GM19035 (cell line): ENCODE results near the gene TEX14.
"Not testable (repeated sequence)": the region's sequence is repeated elsewhere in the genome, so short reads cannot be mapped to it uniquely, and the experiment has no call there.

Experiments
- ATAC-seq: cut with Tn5 transposase; IDR thresholded peaks from one replicate; pipeline ENCODE4 v1.9.1; 2021; ENCODE audit not compliant: unreplicated experiment

Gene TEX14

DNA sequence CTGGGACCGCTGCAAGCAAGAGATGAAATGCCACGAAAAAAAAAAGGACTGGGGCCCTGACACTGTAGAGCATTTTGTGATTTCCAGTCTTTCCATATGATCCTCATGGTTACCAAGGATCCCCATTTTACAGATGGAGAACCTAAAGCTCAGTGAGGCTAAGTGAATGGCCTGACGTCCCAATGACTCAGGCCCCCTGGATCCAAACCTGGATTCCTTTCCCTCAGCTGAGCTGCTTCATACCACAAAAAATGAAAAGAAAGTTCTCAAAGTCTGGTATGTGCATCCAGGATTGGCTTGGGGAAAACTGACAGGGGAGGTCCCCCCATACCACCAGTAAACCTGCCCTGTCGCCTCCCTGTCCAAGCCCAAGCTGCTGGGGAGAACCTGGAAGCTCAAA lies 80.5 kb downstream of the TEX14 start:
- no peak for ATAC-seq

DNA sequence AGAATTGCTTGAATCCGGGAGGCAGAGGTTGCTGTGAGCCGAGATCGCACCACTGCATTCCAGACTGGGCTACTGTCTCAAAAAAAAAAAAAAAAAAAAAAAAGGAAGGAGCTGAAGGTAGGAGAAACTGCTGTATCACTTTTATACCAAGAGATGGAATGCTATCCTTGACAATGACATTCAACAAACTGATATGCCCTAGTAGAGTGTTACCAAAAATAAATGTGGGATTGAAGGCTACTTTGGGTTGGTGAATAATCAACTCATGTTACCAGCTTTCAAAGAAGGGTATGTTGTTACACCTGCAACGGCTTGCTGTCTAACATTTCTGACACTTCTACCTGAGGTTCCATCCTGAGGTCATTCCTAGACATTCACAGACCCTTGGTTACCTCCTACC lies 84.9 kb downstream of the TEX14 start:
- ATAC-seq: no peak

DNA sequence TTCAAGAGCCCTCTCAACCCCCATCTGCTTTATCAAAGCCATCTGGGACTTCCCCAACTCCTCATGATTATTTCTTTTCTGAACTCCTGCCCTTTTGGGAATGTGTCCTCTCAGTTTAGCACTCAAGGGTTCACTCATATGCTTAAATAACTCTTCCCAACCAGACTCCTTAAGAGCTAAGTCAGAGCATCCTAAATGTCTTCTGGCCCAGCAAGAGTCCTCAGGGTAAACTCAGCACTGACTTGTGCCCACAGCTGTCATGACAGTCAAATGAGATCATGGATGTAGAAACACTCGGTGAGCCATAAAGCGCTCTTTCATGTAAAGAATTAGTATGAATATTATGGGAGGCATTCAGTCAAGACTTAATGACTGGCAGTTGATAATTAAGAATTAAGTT lies 85.9 kb downstream of the TEX14 start:
- ATAC-seq: no peak

DNA sequence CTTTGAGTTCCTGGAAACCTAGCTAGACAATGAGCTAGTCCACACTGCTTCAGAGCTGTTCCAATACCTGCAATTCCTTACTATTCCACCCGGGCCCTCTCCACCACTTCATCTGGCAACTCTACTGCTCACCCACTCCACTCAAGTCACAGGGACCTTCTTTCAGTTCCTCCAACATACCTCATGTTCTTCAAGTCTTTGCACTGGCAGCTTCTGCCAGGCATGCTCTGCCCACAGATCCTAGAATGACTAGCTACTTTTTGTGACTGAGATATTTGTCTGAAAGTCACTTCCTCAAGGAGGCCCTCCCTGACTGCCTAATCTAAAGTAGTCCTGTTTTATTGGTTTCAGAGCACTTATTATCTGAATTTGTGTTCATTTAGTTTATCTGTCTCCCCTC lies 86.4 kb downstream of the TEX14 start:
- ATAC-seq: no peak

DNA sequence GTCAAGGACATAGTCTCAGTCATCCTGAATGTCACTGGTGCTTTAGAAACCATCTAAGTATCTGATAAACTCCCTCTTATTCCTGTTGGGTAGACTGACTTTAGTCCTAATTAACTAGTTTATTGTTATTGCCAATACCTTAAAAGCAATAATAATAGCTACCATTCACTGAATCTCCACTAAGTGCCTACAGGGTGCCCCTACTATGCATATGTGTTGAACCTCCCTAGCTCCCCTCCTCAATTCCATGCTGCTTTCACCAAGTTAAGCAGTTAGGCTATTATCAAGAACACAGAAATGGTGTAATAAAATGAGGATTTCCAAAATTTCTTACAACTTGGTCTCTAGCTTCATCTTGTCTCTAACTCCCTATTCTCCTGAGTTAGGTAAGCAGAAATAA lies 89.9 kb downstream of the TEX14 start:
- no peak for ATAC-seq

DNA sequence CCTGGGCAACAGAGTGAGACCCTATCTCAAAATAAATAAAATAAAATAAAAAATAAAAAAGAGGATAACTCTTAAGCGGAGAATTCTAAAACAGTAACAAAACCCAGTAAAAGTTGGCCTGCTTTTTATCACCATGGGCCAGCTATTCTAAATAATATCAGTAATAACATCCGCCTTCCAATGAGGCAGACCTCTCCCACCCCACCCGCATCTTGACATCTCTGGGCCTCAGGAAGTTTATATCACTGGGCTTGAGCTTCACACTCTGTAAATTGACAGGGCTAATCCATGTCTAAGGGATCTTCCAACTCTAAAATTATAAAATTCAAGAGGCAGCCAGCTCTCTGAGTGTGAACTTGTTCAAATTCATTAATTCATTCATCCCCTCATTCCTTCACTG lies 94.5 kb downstream of the TEX14 start:
- ATAC-seq: no peak

DNA sequence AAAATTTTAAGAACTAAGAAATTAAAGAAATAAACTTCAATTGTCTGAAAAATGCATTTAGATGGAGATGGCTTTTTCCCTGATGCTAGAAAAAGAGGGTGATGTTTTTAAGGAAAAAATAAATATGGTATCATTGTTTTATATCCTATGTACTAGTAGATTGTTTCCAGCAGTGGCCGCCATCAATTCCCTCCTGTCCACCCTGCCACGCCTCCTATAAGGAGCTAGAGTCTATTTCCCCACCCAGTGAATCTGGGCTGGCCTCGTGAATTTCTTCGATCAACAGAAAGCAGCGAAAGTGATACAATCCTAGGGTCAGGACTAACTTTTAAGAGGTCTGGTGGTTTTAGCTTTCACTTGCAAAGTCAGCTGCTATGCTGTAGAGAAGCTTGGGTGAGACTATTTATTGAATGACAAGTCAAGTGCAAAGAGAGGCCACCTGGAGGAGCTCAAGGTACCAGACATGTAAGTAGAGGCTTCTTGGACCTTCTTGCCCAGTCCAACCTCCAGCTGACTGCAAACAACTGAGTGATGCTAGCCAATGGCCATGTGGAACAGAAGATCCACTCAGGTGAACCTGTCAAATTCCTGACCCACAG lies 96.6 kb downstream of the TEX14 start:
- ATAC-seq: no peak

DNA sequence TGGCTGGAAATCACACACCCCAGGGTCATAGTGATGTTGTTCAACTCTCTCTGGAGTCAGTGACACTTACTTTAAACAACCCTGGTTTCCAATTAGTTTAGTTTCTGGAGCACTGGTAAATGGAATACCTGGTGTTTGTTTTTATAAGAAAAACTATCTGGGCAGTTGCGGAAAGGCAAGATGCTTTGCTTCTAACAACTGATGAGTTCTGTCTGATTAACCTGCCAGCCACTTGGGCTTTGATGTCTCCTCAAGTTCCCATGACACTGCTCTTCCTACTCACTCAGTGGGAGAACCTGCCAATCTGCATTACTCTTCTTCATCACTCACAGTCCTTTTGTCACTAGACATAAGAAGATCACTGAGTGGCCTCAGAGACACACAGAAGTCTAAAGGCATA lies 98.7 kb downstream of the TEX14 start:
- no peak for ATAC-seq

DNA sequence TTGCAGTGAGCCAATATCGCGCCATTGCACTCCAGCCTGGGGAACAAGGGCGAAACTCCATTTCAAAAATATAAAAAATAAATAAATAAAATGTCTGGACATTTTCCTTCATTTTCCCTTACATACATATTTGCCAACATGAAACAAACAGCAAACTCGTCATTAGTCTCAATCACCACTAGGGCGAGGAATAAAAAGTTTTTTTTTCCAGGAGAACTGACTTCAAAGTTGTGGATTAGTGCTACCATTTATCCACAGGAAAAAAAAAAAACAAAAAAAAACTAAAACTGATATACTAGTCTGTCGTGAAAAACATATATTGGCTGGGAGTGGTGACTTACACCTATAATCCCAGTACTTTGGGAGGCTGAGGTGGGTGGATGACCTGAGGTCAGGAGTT lies 100.4 kb downstream of the TEX14 start:
- no peak for ATAC-seq

DNA sequence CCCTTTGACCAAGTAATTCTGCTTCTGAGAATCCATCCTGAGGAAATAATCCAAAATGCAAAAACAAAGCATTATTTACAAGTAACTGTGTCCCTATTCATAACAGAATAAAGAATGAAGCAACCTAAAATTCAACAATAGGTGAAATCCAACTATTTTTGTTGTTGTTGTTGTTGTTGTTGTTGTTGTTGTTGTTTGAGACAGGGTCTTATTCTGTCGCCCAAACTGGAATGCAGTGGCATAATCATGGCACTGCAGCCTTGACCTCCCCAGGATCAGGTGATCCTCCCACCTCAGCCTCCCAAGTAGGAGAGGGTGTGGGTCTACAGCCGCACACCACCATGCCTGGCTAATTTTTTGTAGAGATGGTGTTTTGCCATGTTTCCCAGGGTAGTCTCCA lies 101.5 kb downstream of the TEX14 start:
- ATAC-seq: no peak

DNA sequence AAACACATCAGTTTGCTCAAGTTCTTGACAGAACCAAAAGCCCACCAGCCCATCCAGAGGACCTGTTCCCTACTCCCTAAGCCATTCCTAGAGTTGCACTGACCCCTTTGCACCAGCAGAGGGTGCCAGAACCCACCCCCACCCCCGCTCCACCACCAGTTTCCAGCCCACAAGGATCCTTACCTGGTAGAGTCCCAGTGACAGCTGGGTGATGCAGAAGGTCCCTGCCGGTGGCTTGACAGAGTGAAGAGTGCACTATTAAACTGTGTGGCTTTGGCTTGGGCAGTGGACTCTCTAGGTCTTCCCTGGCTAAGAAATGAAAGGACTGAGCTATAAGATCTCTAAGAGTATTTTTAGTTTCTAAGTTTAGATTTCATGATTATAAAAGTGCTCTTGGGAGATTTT lies 104.1 kb downstream of the TEX14 start:
- ATAC-seq: no peak

DNA sequence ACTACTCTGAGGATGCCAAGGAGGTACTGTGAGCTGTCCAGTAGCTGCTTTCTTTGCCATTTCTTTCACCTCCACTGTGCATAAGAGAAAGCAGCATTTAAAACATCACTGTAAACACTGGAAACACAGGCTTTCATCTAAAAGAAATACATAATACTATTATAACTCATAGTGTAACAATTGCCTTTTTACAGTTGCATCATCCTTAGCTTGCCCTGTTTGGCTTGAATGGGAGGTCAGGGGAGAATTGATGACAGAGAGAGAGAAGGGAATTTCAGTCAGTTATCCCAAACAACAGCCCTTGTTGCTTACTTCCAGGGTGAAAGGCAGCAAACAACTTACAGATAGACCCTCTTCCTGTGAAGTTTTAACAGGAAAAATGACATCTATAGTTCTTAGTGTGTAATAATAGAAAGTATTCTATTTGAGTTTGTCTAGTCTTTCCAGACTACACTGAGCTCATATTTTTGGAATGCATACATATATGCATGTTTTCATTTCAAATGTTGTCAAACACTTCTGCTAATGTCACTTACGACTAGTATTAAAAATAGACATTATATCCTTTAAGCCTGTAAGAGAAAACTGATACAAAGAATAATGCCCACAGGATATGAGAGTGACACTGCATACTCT lies 105.7 kb downstream of the TEX14 start:
- ATAC-seq: no peak

DNA sequence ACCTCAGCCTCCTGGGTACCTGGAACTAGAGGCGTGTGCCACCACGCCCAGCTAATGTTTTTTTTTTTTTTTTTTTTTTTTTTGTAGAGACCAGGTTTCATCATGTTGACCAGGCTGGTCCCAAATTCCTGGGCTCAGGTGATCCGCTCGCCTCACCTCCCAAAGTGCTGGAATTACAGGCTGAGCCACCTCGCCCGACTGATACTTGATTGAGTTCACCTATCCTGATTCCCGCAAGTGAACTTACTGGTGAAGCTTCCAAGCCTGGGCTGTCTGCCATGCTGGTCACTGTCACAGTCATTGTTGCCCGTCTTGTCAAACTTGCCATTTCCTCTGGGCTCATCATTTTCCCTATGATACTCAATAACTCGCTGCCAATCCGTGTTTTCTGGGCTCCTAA lies 106.3 kb downstream of the TEX14 start:
- ATAC-seq: no peak

DNA sequence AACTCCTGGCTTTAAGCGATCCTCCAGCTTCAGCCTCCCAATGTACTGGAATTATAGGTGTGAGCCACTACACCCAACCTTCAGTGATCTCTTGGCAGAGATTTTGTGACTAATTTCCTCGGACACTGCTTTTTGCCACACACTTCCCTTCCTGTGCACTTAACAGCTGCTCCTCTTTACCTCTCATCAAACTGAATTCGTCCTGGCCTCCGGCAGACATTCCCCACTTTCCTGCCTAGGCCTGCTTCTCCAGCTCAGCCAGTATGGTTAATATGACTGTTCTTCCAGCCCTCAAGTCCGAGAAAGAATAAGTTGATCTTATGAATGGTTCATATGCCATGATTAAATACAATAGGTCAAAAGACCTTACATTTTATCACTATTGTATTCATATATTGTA lies 108.4 kb downstream of the TEX14 start:
- no peak for ATAC-seq

DNA sequence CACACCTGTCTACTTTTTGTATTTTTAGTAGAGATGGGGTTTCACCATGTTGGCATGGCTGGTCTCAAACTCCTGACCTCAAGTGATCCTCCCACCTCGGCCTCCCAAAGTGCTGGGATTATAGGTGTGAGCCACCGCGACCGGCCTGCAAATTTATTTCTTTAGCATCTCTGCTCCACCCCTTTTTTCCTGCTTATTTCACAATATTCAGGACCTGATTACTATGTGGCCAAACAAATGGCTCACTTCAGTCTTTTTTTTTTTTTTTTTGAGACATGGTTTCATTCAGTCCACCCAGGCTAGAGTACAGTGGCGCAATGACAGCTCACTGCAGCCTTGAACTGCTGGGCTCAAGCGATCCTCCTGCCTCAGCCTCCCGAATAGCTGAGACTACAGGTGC lies 109.1 kb downstream of the TEX14 start:
- ATAC-seq: not testable (repeated sequence)

DNA sequence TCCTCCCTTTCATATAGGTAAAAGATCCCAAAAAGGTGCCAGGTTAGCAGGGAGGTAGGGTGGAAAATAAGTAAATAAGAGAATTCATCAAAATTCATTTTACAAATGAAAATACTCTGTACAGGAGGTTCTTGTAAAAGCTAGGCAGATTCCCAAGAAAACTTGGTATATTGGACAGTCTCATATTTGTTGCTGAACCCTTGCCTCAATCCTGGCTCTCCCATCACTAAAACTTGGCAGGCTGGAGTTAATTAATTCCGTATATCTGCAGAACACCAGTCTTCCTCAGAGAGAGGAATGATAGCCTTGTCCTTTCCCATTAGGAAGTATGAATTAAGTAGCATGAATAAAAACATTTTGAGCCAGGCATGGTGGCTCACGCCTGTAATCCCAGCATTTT lies 111.2 kb downstream of the TEX14 start:
- no peak for ATAC-seq

DNA sequence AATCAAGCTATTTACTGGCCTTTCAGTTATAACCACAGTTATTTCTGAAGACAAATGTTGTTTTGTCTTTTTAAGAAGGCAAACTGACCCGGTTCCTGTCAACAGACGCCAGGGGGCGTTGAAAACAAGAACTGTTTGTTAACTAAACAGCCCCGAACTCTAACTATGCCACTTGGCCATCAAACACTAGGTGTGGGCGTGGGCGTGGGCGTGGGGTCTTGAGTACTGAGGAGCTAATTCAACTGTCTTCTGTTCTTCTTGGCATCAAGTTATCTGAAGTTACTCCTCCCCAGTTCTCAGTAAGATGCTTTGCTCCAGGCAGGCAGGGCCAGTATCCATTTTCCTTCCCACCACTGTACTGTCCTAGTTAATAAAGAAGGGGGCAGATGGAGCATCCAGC lies 114.1 kb downstream of the TEX14 start:
- ATAC-seq: no peak

DNA sequence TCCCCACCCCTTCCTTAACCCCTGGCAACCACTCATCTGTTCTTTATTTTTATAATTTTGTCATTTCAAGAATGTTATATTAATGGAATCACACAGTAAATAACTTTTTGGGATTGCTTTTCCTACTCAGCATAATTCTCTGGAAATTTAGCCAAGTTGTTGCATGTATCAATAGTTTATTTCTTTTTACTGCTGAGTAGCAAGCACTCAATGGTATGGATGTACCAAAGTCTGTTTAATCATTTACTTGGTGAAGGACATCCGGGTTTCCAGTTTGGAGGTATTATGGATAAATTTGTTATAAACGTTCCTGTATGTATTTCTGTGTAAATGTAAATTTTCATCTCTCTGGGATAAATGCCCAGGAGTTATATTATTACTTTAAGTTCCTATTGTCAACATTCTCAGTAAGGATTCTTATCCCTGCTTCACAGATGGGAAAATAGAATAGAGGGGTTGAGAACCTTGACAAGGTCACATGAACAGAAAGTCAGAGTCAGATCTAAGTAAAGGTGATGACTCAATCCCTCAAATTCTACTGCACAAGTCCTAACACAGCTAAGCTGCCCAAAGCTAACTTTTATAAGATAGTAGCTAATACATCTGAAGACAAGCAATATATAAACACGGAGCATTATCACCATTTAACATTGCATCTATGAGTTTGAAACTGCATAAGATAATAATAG lies 115.0 kb downstream of the TEX14 start:
- ATAC-seq: no peak

DNA sequence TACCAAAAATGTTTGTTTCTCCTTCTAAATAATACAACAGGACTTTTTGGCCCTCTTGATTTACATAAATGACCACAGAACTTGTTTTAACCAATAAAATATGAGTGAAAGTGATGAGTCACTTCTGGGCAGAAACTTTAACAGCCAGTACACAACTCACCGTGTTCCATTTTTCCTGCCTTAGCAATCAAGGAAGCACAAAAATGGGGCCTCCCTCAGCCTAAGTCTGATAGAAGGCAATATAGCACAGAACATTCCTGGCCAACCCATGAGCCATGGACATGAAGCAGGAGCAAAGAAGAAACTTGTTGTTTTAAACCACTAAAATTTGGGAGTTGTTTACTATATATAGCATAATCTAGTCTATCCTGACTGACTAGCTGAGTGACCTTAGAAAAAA lies 116.3 kb downstream of the TEX14 start:
- no peak for ATAC-seq

DNA sequence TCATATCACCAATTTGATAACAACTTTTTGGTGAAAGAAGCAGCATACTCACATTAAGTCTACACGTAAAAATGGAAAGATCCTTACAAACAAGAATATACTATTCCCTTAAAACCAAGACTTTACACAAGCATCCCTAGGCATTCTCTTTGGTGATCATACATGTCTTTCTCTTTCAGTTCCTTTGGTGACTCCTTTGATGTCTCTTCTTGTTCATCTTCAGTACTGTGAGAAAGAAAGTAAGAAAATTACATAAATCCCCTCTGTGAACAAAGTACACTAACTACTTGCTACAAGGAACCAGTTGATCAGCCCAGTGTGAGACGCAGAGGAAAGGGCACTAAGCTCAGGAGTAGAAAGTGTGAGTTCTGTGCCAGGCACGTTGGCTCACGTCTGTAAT lies 117.8 kb downstream of the TEX14 start:
- no peak for ATAC-seq

DNA sequence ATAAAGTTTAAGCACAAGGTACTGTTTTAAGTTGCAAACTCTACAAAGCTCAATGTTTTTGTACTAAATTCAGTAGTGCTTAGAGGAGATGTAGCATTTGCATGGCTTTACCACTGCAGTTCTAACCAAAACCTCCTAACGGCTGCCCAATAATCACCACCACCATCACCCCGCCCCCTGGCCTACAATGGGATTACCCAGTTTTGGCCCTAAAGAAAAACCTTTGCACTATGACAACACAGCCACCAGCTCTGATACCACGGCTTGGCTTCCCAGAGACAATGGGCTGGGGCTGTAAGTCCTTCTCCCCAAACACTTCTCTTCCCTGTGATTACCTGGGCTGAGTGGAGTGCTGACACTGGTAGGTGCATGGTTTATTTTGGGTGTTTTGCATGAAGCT lies 119.0 kb downstream of the TEX14 start:
- ATAC-seq: no peak

DNA sequence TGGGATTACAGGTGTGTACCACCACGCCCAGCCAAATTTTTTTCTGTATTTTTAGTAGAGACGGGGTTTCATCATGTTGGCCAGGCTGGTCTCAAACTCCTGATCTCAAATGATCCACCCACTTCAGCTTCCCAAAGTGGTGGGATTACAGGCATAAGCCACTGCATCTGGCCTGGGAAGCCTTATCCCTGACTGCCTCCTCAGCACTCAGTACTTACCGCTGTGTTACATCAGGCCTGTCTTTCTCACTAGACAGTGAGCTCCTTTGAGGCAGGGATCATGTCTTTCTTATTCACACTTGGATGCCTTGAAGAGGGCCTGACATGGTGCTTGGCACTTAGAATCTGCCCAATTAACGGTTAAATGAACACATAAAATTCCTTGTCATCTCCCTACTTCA lies 121.1 kb downstream of the TEX14 start:
- ATAC-seq: no peak

DNA sequence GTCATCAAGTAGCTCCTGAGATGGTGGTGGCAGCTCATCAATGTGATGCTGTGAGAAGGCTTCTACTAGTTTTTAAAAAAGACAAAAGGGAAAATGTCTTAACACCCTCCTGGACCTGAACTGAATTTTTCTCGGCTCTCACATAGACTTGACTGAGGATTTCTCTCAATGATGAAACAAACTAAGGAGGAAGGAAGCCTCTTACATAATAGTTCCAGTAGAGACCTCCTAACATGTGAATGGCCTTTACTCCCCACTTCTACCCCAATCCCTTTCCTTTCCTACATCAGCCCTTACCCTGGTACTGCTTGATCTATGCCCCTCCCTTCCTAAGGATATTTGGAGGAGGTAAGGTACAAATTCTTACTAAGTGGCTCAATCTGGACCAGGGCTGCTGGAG lies 122.6 kb downstream of the TEX14 start:
- no peak for ATAC-seq
